HG02981 (cell line): ENCODE results near the gene GRAMD1C.
"Not testable (repeated sequence)": the region's sequence is repeated elsewhere in the genome, so short reads cannot be mapped to it uniquely, and the experiment has no call there.

Source experiments
- ATAC-seq: cut with Tn5 transposase; IDR thresholded peaks from one replicate; pipeline ENCODE4 v1.9.1; 2021; ENCODE audit warnings: mild to moderate bottlenecking, moderate library complexity; ENCODE audit not compliant: unreplicated experiment

Gene GRAMD1C

DNA sequence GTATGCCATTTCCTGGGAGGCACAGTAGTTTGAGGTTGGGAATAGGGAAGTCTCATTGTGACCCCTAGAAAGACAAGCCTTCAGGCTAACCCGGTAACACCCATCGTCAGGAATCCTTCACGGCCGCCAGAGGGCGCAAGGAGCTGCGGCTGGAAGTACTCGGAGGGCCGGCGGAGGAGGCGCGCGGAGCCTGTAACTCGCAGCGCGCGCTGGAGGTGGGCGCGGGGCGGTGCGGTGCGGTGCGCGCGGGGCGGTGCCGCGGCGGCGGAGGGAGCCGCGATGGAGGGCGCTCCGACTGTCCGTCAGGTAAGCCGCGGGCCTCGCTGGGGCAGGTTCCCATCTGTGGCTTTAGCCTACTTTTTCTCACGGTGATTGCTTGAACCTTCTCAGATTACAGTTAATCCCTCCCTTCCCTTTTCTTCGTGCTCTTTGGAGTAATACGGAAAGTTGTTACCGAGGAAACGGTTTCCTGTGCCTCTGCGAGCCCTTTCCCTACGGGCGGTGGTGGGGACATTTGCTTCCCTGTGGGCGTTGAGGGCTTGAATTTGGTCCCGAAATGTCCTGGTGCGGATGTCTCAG lies at the start of gene GRAMD1C:
TSS of gene GRAMD1C (plus strand) at position 158 of the 579 bp plus-strand sequence. CDS start at position 280, 122 bp downstream.
- peak; percentile 92 for ATAC-seq

DNA sequence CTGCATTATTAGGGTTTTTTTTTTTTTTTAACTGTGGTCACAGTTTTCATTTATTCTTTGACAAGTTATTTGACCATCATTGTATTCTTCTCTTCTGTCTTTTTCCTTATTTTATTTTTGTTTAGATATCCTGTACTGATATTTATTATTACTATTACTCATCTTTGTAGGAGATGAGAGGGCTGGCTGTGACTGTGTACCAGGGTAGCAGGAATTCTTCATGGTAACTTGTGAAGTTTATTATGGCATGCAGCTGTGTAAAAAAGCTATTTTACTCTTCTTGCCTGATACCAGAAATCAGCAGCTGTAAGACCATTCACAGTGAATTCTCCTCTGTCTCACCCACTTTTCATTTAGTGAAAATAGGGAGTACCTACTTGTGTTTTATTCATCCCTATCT lies 47.2 kb upstream of the GRAMD1C start:
- no peak for ATAC-seq

DNA sequence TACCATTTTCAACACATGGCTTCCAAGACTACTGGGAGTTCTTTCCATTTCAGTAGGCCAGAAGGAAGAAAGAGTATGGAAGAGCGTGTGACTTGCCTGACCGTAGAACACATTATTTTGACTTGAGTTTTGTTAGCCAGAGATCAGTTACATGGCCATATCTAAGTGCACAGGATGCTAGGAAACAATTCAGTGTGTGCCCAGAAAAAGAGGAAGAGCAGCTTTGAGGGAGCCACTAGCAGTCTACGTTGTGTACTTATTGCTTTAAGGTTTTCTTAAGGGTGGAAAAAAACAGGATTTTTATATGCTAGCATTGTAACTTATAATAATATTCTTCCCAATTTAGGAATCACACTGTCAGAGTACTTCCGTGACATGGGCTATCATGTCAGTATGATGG lies 44.1 kb upstream of the GRAMD1C start:
- no peak for ATAC-seq

DNA sequence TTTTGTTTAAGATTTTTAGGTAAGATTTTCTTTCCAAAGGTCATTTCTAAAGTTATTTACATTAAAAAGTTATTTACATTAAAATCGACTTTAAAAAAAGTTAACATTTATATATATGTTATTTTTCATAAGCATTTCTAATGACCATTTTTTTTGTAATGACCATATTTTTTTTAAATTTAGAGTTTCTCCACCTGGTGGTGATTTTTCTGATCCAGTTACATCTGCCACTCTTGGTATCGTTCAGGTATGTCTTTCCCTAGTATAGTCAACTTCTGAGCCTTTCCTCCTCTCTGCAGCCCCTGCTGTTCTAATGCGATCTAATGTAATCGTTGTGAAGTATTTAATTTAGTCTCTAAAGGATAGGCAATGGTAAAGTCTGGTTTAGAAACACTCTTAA lies 42.9 kb upstream of the GRAMD1C start:
- ATAC-seq: no peak

DNA sequence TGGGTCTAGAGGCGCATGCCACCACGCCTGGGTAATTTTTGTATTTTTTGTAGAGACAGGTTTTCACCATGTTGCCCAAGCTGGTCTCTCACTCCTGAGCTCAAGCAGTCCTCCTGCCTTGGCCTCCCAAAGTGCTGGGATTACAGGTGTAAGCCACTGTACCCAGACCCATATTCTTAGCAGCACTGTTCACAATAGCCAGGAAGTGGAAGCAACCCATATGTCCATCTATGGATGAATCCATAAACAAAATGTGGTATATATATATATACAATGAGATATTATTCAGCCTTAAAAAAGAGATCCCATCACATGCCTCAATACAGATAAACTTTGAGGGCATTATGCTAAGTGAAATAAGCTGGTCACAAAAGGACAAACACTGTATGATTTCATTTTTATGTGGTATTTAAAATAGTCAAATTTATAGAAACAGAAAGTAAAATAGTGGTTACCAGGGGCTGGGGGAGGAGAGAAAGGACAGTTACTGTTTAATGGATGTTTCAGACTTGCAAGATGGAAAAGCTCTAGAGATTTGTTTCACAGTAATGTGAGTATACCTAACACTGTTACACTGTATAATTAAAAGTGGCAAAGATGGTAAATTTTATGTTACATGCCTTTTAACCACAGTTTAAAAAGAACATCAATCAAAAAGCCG lies 35.7 kb upstream of the GRAMD1C start:
- ATAC-seq: peak; percentile 76

DNA sequence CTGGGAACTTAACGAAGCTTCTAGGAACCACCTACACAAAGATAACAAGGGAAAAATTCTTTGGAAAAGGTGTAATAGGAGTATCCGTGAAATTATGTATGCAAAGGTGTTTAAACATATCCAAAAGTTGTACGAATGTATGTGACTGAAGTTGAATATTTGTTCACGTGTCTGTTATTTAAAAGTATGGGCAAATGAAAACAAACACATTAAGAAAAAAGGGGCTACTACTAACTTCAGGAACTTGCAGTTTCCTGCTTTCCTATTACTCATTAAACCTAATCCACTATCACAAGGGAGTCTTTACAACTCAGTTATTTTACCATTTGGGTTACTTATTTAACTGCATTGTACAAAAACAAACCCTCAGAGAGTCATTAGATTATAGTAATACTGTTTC lies 33.9 kb upstream of the GRAMD1C start:
- ATAC-seq: no peak

DNA sequence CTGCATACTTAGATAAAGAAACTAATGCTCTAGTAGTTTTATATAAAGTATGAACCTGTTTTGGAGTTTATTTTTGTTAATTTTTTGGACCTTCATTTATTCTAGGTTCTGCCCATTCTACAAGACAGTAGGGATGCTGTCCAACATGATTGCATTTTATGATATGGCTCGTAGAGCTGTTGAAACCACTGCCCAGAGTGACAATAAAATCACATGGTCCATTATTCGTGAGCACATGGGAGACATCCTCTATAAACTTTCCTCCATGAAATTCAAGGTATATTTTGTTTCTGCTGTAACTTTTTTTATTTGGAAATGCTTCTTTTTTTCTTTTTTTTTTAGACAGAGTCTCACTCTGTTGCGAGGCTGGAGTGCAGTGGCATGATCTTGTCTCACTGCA lies 33.3 kb upstream of the GRAMD1C start:
- ATAC-seq: no peak

DNA sequence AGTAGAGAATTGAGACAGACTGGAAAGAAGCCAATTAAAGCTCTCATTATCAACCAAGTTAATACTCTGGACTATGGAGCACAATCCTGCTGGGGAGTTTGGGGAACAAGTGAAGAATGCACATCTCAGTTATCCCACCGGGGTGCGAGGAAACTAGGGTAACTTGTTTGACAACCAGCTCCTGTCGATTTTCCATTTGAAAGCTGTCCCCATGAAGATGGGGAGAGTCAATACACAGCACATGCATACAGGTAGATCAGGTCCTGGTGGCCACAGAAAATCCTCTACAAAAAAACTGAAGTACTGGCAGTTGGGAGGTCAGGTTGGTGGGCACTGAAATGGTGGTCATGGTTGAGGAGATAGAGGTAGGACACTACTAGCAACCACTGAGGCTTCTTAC lies 25.7 kb upstream of the GRAMD1C start:
- ATAC-seq: no peak

DNA sequence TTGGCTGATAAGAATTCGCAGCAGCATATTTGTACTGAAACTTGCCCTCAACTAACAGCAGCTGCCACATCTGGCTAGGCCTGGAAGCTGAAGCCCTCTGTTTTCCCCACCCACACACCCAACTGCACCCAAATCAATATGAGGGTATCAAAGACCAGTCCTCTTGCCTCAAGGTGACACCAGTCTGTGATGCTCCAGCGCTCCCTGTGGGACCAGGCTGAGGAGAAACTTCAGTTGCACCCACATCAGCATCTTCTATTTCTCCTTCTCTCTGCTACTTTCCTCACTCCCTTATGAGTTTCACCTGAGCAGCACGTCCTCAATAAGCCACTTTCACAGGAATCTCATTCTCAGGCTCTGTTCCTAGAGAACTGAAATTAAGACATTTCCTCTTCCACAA lies 18.7 kb upstream of the GRAMD1C start:
- ATAC-seq: no peak

DNA sequence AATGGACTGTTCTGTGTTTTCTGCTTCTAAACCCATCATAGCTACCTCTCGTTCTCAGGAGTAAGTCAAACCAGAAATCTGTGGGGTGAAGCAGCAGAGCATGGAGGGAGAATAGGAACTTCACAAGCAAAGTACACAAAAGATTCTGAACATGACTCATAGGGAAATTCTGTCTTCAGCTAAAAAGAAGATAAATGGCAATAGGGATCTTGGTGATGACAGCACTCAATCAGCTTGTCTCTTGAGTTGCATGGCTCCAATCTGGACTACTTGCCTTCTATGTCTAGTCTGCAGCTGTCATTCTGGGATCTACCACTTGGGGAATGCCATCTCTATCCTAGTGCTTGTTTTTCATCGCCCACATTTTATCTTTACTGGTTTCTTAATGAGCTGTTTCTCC lies 13.5 kb upstream of the GRAMD1C start:
- peak; percentile 75 for ATAC-seq

DNA sequence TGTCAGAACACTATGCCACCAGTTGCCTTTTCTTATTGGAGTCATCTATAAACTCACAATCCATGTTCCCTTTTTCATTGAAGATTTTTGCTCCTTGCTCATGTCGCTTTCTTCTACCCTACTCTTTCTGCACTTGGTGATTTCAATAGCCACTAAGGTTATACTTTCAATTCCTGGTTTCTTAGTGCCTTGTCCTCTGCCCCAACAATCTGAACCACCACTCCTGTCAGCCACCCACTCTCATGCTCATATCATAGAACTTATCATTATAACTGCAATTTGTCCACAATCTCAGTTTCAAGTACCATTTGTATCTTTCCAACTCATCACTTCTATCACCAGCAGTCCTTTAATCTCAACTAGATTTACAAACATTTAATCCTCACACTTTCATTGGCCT lies 10.0 kb upstream of the GRAMD1C start:
- peak; percentile 29 for ATAC-seq

DNA sequence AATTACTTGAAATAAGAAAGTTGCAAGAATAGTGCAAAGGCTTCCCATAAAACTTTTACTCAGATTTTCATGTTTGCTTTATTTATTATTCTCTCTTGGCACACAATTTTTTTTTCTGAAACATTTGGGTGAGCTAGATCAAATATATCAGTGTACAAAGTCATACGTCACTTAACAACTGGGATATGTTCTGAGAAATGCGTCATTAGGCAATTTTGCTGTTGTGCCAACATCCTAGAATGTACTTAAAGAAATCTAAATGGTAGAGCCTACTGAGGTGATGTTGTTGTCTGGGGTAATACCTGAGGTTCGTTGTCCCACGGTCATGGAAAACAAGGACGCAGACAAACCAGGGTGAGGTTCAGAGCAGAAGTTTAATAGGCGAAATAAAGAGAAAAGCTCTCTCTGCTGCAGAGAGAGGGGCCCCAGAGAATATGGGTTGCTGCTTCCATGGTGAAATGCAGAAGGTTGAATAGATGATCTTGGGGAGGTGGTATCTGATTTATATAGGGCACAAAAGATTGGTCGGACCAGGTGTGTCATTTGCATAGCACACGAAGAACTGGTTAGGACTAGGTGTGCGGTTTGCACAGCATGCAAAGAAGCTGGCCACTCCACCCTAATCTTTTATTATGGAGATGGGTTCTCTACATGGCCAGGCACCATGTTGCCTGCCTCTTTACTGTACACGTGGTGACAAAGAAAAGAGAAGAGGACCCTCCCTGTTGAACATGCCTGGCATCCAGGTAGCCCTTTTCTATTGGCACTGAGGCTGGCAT lies 8.8 kb upstream of the GRAMD1C start:
- no peak for ATAC-seq

DNA sequence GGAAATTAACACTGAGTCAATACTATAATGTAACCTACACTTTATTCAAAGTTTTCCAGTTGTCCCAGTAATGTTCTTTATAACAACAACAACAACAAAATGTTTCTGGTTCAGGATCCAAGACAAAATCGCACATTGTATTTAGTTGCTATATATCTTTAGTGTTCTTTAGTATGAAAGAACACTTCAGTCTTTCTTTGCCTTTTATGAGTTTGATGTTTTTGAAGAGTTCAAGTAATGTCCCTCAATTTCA lies 7.6 kb upstream of the GRAMD1C start:
- ATAC-seq: no peak

DNA sequence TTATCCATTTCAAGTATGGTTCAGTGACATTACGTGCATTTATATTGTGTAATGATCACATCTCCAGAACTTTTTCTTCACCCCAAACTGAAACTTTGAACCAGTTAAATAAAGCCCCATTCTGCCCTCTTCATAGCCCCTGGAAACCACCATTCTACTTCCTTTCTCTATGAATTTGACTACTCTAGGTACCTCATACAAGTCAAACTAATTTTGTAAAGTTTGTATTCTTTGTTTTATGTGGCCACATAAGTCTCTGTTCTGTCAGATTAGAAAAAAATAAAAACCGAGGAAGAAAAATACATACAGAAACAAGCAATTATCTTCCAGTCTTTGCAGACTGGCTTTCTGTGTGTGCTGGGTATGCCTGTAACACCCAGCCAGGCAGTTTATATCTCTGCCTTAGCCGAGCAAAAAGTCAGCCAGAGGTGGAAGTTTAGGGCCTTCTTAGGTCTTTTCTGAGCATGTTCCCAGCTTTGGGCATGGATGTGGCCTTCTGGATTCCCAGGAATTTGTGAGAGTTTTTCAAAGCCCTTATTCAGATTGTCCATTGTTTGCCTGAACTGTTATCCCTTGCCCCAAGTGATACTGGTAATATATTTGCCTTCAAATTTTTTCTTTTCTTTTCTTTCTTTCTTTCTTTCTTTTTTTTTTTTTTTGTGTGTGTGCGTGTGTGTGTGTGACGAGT lies 6.0 kb upstream of the GRAMD1C start:
- ATAC-seq: peak; percentile 50

DNA sequence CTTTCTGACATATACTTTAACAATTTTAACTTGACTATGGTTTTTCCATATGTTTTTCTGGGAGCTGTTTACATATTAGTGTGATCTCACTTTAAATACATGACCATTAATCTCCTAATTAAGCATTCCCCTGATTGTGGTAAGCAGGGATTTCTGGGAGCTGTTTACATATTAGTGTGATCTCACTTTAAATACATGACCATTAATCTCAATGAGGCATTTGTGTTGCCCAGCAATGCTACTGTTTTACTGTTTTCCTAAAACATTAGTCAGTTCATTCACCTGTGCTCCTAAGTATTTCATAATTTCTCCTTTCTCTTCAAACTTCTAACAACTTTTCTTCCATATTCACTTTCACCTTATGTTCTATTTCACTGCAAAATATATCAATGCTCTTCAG lies 3.6 kb upstream of the GRAMD1C start:
- ATAC-seq: no peak

DNA sequence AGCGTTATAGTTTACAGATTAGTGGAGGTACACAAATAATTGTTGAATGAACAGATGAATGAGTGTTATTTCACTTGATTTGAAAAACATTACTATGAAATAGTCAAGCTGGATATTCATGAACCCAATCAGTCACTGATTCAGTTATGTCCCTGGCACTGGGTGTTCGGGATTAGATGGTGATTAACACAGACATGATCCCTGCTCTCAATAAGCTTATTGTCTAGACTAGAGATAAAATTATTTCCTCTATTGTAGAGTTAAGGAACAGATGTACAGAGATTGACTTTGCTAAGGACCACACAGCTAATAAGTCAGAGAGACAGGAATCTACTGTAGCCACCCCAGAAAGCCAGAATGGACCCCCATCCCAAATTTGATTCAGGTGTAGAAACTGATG lies 963 bp downstream of the GRAMD1C start:
- no peak for ATAC-seq

DNA sequence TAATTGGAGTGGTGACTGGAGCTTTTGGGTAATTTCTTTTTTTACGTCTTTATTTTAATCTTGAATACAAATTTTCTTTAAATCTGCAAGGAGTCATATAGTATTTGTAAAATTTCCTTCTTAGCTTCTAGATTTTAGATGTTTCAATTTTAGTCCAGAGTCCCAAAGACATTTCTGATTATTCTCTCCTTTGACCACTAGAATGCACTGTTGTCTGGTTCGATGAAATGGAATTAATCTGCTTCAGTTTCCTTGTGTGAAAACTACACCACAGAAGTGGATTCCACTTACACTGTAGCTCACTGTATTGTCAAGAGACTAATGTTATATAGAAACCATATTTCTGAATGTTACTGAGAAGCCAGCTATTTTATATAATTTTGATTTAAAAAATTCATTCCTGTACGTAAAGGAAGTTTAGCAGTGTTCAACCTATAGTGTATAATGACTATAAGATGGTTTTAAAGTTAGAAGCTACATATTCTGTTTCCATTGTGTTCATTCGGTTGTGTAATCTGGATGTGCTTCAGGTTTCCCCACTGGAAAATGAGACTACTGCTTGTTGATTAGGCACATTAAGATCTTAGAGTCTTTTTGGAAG lies 6.1 kb downstream of the GRAMD1C start:
- no peak for ATAC-seq

DNA sequence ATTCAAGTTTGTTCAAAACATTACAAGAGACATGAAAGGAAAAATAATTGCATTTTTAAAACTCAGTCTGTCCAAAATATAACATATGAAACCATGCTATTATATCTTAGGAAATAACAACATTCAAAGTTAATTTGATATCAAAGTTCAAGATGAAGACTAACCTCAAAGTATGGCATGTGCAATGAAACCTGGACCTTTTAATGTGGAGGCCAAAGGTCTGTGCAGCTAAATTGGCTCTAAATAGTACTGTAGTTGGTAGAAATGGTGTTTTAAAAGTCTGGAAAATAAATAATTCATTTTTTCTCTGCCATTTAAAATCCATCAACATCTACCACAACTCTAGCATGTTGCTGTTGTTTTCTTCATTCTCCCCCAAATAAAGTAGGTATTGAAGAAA lies 8.7 kb downstream of the GRAMD1C start:
- no peak for ATAC-seq

DNA sequence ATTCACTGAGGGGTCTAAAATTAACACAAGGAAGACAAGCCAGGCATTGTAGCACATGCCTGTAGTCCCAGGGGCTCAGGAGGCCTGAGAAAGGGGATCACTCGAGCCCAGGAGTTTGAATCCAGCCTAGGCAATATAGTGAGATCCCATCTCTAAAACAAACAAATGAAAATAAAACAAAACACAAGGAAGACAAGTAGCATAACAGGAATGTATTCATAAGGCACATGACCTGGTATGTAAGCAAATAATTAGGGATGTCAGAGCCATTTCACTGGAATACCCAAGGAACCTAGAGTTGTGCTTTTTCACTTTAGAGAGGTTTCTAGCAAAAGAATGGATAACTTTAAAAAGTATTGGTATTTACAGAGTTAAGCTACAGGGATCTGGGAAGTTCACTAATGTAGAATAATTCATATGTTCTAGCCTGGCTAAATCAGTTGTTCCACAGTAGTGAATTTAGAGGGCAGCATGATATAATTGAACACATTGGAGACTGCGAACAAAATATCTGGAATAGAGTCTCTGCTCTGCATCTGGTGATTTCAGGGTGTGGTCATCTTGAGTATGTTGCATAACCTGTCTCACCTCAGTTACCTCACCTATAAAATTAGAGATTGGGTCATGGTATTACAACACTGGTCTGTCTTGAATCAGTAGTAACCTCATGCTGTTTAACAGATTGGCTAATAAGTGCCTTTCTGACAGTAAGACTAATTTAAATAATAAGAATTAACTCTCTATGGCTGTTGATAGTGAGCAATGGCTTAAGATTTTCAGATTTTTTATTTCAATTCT lies 9.3 kb downstream of the GRAMD1C start:
- no peak for ATAC-seq

DNA sequence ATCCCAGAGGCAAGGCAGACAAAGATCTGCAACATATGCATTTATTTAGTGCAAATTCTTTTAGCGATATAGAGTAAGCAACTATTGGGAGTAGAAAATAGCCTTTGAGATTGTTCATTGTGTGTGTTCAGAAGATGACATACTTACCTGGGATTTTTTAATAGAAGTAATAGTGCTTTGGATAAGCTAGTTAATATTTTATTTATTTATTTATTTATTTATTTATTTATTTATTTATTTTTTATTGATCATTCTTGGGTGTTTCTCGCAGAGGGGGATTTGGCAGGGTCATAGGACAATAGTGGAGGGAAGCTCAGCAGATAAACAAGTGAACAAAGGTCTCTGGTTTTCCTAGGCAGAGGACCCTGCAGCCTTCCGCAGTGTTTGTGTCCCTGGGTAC lies 10.5 kb downstream of the GRAMD1C start:
- not testable (repeated sequence) for ATAC-seq

DNA sequence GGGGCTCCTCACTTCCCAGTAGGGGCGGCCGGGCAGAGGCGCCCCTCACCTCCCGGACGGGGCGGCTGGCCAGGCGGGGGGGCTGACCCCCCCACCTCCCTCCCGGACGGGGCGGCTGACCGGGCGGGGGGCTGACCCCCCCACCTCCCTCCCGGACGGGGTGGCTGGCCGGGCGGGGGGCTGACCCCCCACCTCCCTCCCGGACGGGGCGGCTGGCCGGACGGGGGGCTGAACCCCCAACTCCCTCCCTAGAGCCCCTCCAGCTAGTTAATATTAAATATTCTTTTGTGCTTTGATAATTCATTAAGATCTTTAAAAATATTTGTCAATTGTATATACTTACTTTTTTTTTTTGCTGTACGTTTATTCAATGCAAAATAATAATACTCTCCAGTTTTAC lies 11.3 kb downstream of the GRAMD1C start:
- not testable (repeated sequence) for ATAC-seq
